Mucosa of descending colon (tissue), 3 donors: ENCODE data around the gene AVL9. TPM values are rescaled to one million over a fixed set of nuclear protein-coding genes. Genes with fewer than 3 reads are reported as not detected.
A peak's percentile ranks its signal among the peaks of the same experiment; 100 is the strongest.

Experiments used
- ATAC-seq: fragments of 200-7000 bp; cut with Tn5 transposase; one replicate; pipeline ENCODE4 v1.9.1; 2020; ENCODE audit warnings: mild to moderate bottlenecking, moderate library complexity
- DNase-seq, 3 donors: peaks; one replicate each; pipeline ENCODE4 v3.0.0-alpha.2; 2020
- H3K36me3 ChIP-seq: fragments of 200-600 bp; one replicate; pipeline ENCODE4 v1.8.0; 2021; ENCODE audit warnings: low read depth, mild to moderate bottlenecking
- H3K4me1 ChIP-seq: fragments of 200-600 bp; one replicate; pipeline ENCODE4 v1.8.0; 2021; ENCODE audit warnings: low read depth, mild to moderate bottlenecking
- H3K4me3 ChIP-seq: fragments of 200-600 bp; one replicate; pipeline ENCODE4 v1.8.0; 2021; ENCODE audit warnings: mild to moderate bottlenecking
- H3K9me3 ChIP-seq: fragments of 200-600 bp; one replicate; pipeline ENCODE4 v1.8.0; 2021; ENCODE audit warnings: mild to moderate bottlenecking
- intact Hi-C, 2 donors: fragments of 100-400 bp; cut with DNase I in 1 of 2; cut with micrococcal nuclease in 1 of 2; formaldehyde crosslinking; loops; one replicate each; pipeline versions ENCODE4 v1.11.0 to v1.11.1; 2022; cut with DNase I, micrococcal nuclease
- total RNA-seq, 3 donors: library from RNA; stranded (reverse); fragmentation: NEBNext Ultra II Directional in 2 of 3; extraction: Animal tissue kit (Norgen Biotek cat#: 25700) in 2 of 3; gene quantifications; one replicate each; pipeline versions ENCODE4 v1.2.1 to v1.2.4, GENCODE V29; 2021 to 2023
- TF ChIP-seq, protein P1 (sequence below): fragments of 200-600 bp; IDR thresholded peaks from one replicate; pipeline ENCODE4 v1.8.0; 2022; ENCODE audit warnings: antibody characterized with exemption, mild to moderate bottlenecking
- donor health status: DM: no; HTN: no; CAD: no; lungs with moderate emphysema.
- donor health status: DM: no; HTN: no; CAD: no.
- donor health status: DM: no; HTN: yes; CAD: no.

The AVL9 gene
- total RNA-seq, 3 donors from 2014 or later = 56.7 to 81.2 (median 74.5) TPM

DNA sequence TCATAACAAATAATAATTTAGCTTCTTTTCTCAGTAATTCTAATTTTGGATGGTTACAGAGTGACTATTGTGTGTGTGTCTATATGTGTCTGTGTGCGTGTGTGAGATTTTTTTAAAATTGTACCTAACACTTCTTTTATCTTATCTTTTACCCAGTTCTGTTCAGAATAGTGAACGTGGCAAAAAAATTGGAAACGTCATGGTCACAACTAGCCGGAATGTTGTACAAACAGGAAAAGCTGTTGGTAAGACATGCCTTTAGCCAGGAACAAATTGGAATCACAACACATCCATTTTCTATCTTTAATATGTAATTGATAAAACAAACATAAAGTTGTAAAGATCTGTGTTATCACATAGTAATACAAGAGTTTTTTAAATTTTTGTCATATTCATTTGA is 85.4 kb downstream of the AVL9 start:
- Histone ChIP-seq H3K36me3 (peaks cover 5% of the 10 kb centered on the region), H3K4me3 (no peak overlapping the region), H3K4me1 (no peaks in the 10 kb centered on the region), H3K9me3 (no peaks in the 10 kb centered on the region)
- DNase-seq (no peak), ATAC-seq (no peak)
- TF ChIP-seq, protein P1, sequence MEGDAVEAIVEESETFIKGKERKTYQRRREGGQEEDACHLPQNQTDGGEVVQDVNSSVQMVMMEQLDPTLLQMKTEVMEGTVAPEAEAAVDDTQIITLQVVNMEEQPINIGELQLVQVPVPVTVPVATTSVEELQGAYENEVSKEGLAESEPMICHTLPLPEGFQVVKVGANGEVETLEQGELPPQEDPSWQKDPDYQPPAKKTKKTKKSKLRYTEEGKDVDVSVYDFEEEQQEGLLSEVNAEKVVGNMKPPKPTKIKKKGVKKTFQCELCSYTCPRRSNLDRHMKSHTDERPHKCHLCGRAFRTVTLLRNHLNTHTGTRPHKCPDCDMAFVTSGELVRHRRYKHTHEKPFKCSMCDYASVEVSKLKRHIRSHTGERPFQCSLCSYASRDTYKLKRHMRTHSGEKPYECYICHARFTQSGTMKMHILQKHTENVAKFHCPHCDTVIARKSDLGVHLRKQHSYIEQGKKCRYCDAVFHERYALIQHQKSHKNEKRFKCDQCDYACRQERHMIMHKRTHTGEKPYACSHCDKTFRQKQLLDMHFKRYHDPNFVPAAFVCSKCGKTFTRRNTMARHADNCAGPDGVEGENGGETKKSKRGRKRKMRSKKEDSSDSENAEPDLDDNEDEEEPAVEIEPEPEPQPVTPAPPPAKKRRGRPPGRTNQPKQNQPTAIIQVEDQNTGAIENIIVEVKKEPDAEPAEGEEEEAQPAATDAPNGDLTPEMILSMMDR = no peak
- intact Hi-C loops = no loop called here

DNA sequence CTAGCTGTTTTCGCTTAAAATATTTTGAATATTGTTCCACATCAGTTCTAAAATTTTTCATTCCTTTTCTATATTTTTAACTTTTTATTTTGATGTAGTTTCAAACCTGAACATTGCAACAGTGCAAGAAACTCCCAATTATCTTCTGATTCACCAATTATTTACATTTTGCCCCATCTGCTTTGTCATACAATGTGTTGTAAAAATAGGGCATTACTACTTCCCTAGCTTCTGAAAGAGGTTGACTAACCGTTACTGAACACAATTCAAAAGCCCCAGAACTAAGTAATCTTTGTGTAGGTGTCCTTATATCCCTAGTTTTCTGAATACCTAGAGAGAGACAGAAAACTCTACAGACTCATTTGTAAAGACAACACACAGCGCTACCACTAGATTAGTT is 86.7 kb downstream of the AVL9 start:
- no peaks in the 10 kb centered on the region for H3K9me3 ChIP-seq
- peaks cover 5% of the 10 kb centered on the region for H3K36me3 ChIP-seq
- TF ChIP-seq, protein P1 = no peak
- intact Hi-C loops = no loop called here
- no peaks in the 10 kb centered on the region for H3K4me1 ChIP-seq
- ATAC-seq (no peak), DNase-seq (no peak)
- H3K4me3 ChIP-seq = no peak overlapping the region

DNA sequence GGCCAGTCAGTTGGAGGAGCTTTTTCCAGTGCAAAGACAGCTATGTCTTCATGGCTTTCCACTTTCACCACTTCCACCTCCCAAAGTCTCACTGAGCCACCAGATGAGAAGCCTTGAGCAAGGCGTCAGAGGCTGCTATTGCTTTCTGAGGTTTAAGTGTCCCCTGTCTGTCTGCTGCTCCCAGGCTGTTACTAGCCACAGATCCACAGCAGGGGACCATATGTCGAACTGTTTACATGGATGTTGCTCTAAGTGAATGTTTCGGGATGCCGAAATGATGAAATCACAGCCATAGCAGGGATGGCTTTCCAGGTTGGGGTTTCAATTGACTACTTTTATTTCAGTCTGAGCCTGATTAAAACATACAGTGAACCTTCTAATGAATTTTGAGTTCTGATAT is 88.5 kb downstream of the AVL9 start:
- ATAC-seq = no peak
- no peaks in the 10 kb centered on the region for H3K4me1 ChIP-seq
- intact Hi-C loops = no loop called here
- no peak overlapping the region for H3K4me3 ChIP-seq
- TF ChIP-seq, protein P1 = no peak
- no peaks in the 10 kb centered on the region for H3K9me3 ChIP-seq
- no peak for DNase-seq
- peaks cover 5% of the 10 kb centered on the region for H3K36me3 ChIP-seq

- DNase-seq (no peak), ATAC-seq (peak; percentile 35)
- H3K4me1 ChIP-seq = no peaks in the 10 kb centered on the region
- no peaks in the 10 kb centered on the region for H3K9me3 ChIP-seq
- TF ChIP-seq, protein P1 = no peak
- no peak overlapping the region for H3K4me3 ChIP-seq
- intact Hi-C loops = no loop called here
- H3K36me3 ChIP-seq = peaks cover 5% of the 10 kb centered on the region
Observed at GRCh38 chr7:32586291-32587221, 91.3 kb downstream of the AVL9 start.

DNA sequence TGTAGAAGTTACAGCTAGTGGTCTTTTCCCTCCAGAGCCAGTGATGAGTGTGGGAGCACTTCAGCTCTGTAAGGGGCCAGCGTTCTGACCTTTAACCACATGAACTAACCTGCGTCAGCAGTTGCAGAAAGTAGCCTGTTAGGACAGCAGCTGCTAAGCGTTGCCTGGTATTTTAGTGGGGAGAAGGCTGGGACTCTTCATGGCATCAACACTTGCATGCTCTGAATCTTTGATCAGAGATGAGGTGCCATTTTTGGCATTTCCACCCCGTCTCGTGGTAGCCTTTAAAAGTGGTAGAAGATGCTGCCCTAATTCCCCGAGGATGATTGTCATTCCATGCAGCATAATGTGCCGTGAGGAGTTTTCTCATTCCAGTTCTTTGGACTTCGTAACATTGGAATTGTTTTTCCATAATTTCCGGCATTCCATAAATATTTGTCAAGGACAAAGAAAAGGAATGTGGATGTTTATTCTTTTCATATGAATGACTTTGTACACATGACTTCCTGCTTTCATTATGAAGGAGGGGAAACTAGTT is 92.2 kb downstream of the AVL9 start:
- DNase-seq = no peak
- no peaks in the 10 kb centered on the region for H3K9me3 ChIP-seq
- peak; percentile 29 for ATAC-seq
- H3K4me1 ChIP-seq = no peaks in the 10 kb centered on the region
- intact Hi-C loops = no loop called here
- TF ChIP-seq, protein P1 = no peak
- peaks cover 4% of the 10 kb centered on the region for H3K36me3 ChIP-seq
- H3K4me3 ChIP-seq = no peak overlapping the region
